ENCODE data around the gene ZNF684.

The ZNF684 gene

GRCh38 chr1:40575336-40575735, 43.9 kb downstream of the ZNF684 start:
- no peak for DNase-seq

DNA sequence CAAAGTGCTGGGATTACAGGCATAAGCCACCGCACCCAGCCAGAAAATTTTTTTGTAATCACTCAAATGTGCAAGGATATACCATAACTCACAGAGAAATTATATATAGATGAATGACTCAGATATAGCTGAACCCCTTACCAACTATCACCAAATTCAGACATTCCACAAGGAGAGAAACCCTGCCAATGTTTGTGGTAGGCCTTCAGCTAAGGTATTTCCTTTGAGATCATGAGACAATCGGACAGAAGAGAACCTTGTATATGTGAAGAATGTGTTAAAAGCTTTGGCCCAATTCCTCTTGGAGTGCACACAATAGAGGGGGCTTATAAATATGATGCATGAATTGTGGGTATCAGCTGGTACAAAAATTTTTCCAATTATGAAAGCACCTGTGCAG, 50.7 kb downstream of the ZNF684 start:
- DNase-seq, result no peak

- no peak for DNase-seq
Measured at GRCh38 chr1:40583980-40584379, 52.5 kb downstream of the ZNF684 start.

GRCh38 chr1:40588586-40588985, 57.1 kb downstream of the ZNF684 start:
- DNase-seq, result no peak

- DNase-seq, result peak; percentile 96
Measured at GRCh38 chr1:40592107-40592803, 60.8 kb downstream of the ZNF684 start.

DNA sequence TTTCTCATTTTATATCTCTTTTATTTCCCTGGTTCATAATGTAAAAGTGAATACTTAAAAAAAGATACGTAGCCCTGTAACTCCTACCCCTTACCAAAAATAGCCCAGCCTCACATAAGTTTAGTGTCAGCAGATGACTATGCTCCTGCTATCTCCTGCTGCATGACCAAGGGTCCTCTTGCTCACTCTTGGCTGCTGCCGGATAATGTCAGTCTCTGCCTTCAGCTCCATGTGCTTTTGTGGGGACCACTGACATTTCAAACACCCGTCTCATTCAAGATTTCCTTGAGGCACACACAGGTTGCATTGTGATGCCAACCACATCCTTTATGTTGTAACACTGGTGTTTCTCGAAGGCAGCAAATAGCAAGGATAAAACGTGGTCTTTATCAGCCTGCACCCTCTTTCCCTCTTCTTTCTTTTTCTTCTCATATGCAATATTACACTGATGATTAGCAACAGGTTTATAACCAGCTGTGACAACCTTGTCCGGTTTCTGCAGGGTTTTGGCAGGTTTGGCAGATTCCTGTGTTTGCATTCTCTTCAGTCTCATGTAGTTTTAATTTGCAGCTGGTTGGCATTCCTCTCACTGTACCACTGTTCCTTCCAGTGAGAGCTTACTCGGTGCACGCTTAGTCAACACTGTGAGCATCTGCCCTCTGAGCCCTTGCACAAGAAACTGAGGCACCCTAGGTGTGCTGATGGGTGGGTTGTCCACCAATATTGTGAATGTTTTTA, 62.2 kb downstream of the ZNF684 start:
- no peak for DNase-seq

DNA sequence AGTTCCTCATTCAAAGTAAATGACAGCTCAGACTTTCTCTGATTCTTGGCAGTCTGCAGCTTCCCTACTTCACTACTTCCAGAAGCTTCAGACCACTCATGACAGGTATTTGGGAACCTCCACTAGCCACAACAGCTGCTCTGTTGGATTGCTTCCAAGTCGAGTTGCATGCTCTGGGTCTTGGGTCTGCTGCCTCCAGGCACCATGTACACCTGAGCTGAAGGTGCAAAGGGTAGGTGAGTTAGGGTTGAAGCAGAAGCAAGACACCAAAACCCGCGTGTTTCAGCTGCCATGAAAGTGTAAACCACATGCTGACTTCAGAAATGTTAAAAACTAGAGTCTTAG, 62.7 kb downstream of the ZNF684 start:
- no peak for DNase-seq

GRCh38 chr1:40595623-40596022, 64.2 kb downstream of the ZNF684 start:
- no peak for DNase-seq
